Activated naive CD4-positive, alpha-beta T cell treated with anti-CD3 and anti-CD28 coated beads, Interleukin-2, amount 10 ng/mL, durations not matched to agents 5 hours and 36 hours (primary cell): ENCODE measurements around the gene BAAT. TPM values are rescaled to one million over a fixed set of nuclear protein-coding genes. Genes with fewer than 3 reads are reported as not detected.

ENCODE experiments used
- total RNA-seq, 2 experiments: library from RNA; stranded (reverse); gene quantifications; one replicate each; pipeline ENCODE4 v1.2.3, GENCODE V29; 2021

Gene BAAT
- total RNA-seq: not detected

GRCh38 chr9:101384873-101385536 is at the start of gene BAAT:
TSS of gene BAAT (minus strand) at chr9:101385006. CDS start at chr9:101371404, 13,602 bp downstream.

GRCh38 chr9:101398068-101398929 is 13.5 kb upstream of the BAAT start, which contains the start of the genes MRPL50 and ZNF189:
TSS of gene MRPL50 (minus strand) at chr9:101398618. CDS start at chr9:101398592, 26 bp downstream.
TSS of gene ZNF189 (plus strand) at chr9:101398851. CDS start at chr9:101399157, 306 bp downstream.

Other genes starting within 250 kb of the BAAT start
- gene MRPL50, start 13.6 kb upstream of the BAAT start, total RNA-seq: 10 to 100 TPM in 1 of 2 experiments, 1 to 10 TPM in 1; 9.9 to 10.9 TPM
- 10 to 100 TPM; 12.8 to 13.4 TPM for gene ZNF189, start 13.8 kb upstream of the BAAT start, total RNA-seq
- not detected for gene ALDOB, start 50.8 kb upstream of the BAAT start, total RNA-seq
- gene RNF20, start 148.8 kb upstream of the BAAT start, total RNA-seq: 10 to 100 TPM; 46.7 to 46.8 TPM
- gene PPP3R2, start 210.0 kb upstream of the BAAT start, total RNA-seq: not detected